Naive thymus-derived CD4-positive, alpha-beta T cell (primary cell): ENCODE results near the gene CYB5RL. TPM values are rescaled to one million over a fixed set of nuclear protein-coding genes. Genes with fewer than 3 reads are reported as not detected.
"Not testable (repeated sequence)": the region's sequence is repeated elsewhere in the genome, so short reads cannot be mapped to it uniquely, and the experiment has no call there.

Experiments used
- ATAC-seq: fragments of 150-1000 bp; cut with Tn5 transposase; 2 replicates; pipeline ENCODE4 v1.10.0; 2021; ENCODE audit warnings: mild to moderate bottlenecking, moderate library complexity
- CTCF ChIA-PET: fragments of 350-600 bp; sonication (Branson Sonifier 250); formaldehyde crosslinking; loops from one replicate; lab custom pipeline; 2021; ENCODE audit warnings: antibody characterized with exemption; lab: Charles Lee
- POLR2A ChIA-PET: fragments of 350-600 bp; sonication (Branson Sonifier 250); formaldehyde crosslinking; loops from one replicate; lab custom pipeline; 2021; ENCODE audit warnings: antibody characterized with exemption, inconsistent platforms; lab: Charles Lee
- DNase-seq, 9 donors: peaks; one replicate each; pipeline versions ENCODE4 v3.0.0 to v3.0.0-alpha.2; 2020 to 2022; ENCODE audit warnings: mixed read lengths in 1 of 9
- H3K27ac ChIP-seq: one replicate; pipeline ENCODE4 v1.7.0; 2013; ENCODE audit warnings: mild to moderate bottlenecking, low read depth, low read length, moderate library complexity
- H3K27me3 ChIP-seq, 2 donors: one replicate each; pipeline ENCODE4 v1.7.0; 2013; ENCODE audit warnings: low read length in 2 of 2, mild to moderate bottlenecking in 2 of 2, moderate library complexity in 2 of 2; ENCODE audit not compliant: control insufficient read depth in 2 of 2, insufficient read depth in 2 of 2
- H3K36me3 ChIP-seq, 3 experiments: 1 replicate in 2 of 3; 2 replicates in 1 of 3; pipeline ENCODE4 v1.7.0; 2013; ENCODE audit warnings: low read length in 3 of 3, mild to moderate bottlenecking in 3 of 3, moderate library complexity in 1 of 3; ENCODE audit not compliant: insufficient read depth in 3 of 3, control insufficient read depth in 2 of 3
- H3K4me1 ChIP-seq, 2 donors: one replicate each; pipeline ENCODE4 v1.7.0; 2013; ENCODE audit warnings: low read length in 2 of 2, mild to moderate bottlenecking in 2 of 2, moderate library complexity in 1 of 2; ENCODE audit not compliant: control insufficient read depth in 2 of 2, insufficient read depth in 2 of 2
- H3K4me3 ChIP-seq: 2 replicates; pipeline ENCODE4 v1.7.0; 2013; ENCODE audit warnings: mild to moderate bottlenecking, low read length
- H3K9me3 ChIP-seq, 3 experiments: 1 replicate in 2 of 3; 2 replicates in 1 of 3; pipeline ENCODE4 v1.7.0; 2013; ENCODE audit warnings: low read length in 3 of 3; ENCODE audit not compliant: control insufficient read depth in 2 of 3
- H3K27ac Mint-ChIP-seq, 9 donors: one replicate each; pipeline ENCODE4 v1.8.0; 2020 to 2022; ENCODE audit warnings: mixed read lengths in 9 of 9, mild to moderate bottlenecking in 8 of 9, moderate library complexity in 5 of 9, inconsistent platforms in 2 of 9
- H3K27me3 Mint-ChIP-seq, 5 donors: one replicate each; pipeline ENCODE4 v1.8.0; 2021 to 2022; ENCODE audit warnings: mixed read lengths in 5 of 5, mild to moderate bottlenecking in 1 of 5
- H3K36me3 Mint-ChIP-seq, 5 donors: one replicate each; pipeline ENCODE4 v1.8.0; 2020 to 2022; ENCODE audit warnings: mixed read lengths in 5 of 5, mild to moderate bottlenecking in 3 of 5, inconsistent platforms in 1 of 5
- H3K4me1 Mint-ChIP-seq, 7 donors: one replicate each; pipeline ENCODE4 v1.8.0; 2020 to 2022; ENCODE audit warnings: mixed read lengths in 7 of 7, mild to moderate bottlenecking in 3 of 7, inconsistent platforms in 1 of 7
- H3K4me3 Mint-ChIP-seq, 10 donors: one replicate each; pipeline ENCODE4 v1.8.0; 2020 to 2022; ENCODE audit warnings: mild to moderate bottlenecking in 10 of 10, mixed read lengths in 10 of 10, moderate library complexity in 6 of 10, inconsistent platforms in 2 of 10
- H3K9me3 Mint-ChIP-seq, 11 donors: one replicate each; pipeline ENCODE4 v1.8.0; 2020 to 2022; ENCODE audit warnings: mixed read lengths in 11 of 11, mild to moderate bottlenecking in 4 of 11, inconsistent platforms in 1 of 11, moderate library complexity in 1 of 11
- intact Hi-C, 2 donors: fragments of 100-400 bp; cut with micrococcal nuclease; formaldehyde crosslinking; loops; one replicate each; pipeline ENCODE4 v1.15.1; 2023
- polyA plus RNA-seq, 2 donors: library from polyadenylated mRNA; unstranded; fragments of 300-500 nt; fragmentation: Illumina TruSeq; gene quantifications; one replicate each; pipeline ENCODE4 v1.2.3, GENCODE V29; 2021
- total RNA-seq, 6 experiments: library from RNA in 5 of 6; stranded (reverse) in 5 of 6; gene quantifications; 1 replicate in 5 of 6; 2 replicates in 1 of 6; pipeline ENCODE4 v1.2.3 and lab custom pipeline; 2021 to 2026

Gene CYB5RL
- total and polyA plus RNA-seq, 7 experiments from 2014 or later = 3.4 to 13.5 (median 7.0) TPM

GRCh38 chr1:54238353-54239034, 38.7 kb upstream of the CYB5RL start:
- Mint-ChIP-seq H3K27ac (peak overlapping the region in 2 of 9 donors; percentile 48 to 69), H3K27me3 (no peaks in the 10 kb centered on the region), H3K4me1 (peaks cover 0 to 6% (median 0%) of the 10 kb centered on the region in 7 donors), H3K4me3 (no peak overlapping the region), H3K36me3 (peaks cover 12 to 42% (median 25%) of the 10 kb centered on the region in 5 donors), H3K9me3 (peaks cover 0 to 6% (median 0%) of the 10 kb centered on the region in 11 donors)
- no peak for DNase-seq
- Histone ChIP-seq H3K4me3 (no peak overlapping the region), H3K27me3 (no peaks in the 10 kb centered on the region), H3K36me3 (peaks cover 0 to 63% (median 19%) of the 10 kb centered on the region in 3 experiments), H3K4me1 (no peaks in the 10 kb centered on the region), H3K9me3 (no peaks in the 10 kb centered on the region), H3K27ac (no peak overlapping the region)
- CTCF ChIA-PET = no interaction called here
- POLR2A ChIA-PET = no interaction called here
- peak; percentile 78 for ATAC-seq
- intact Hi-C loops = no loop called here

GRCh38 chr1:54237586-54237985, 37.8 kb upstream of the CYB5RL start:
- peaks cover 0 to 6% (median 0%) of the 10 kb centered on the region in 7 donors for H3K4me1 Mint-ChIP-seq
- H3K9me3 Mint-ChIP-seq = peaks cover 0 to 6% (median 0%) of the 10 kb centered on the region in 11 donors
- DNase-seq (no peak), ATAC-seq (no peak)
- ChIA-PET CTCF (interaction anchor here (1.1 kb wide), 1 partner anchor 252 kb away, joined by 4 read pairs; no protein-coding TSS in a partner anchor), POLR2A (no interaction called here)
- peaks cover 12 to 39% (median 24%) of the 10 kb centered on the region in 5 donors for H3K36me3 Mint-ChIP-seq
- peak overlapping the region in 3 of 9 donors; percentile 28 to 72 (median 31) for H3K27ac Mint-ChIP-seq
- peaks cover 0 to 54% (median 19%) of the 10 kb centered on the region in 3 experiments for H3K36me3 ChIP-seq
- no peak overlapping the region for H3K4me3 Mint-ChIP-seq
- no peaks in the 10 kb centered on the region for H3K27me3 Mint-ChIP-seq
- no peaks in the 10 kb centered on the region for H3K9me3 ChIP-seq
- no peaks in the 10 kb centered on the region for H3K4me1 ChIP-seq
- no peak overlapping the region for H3K4me3 ChIP-seq
- no peak overlapping the region for H3K27ac ChIP-seq
- intact Hi-C loops = no loop called here
- no peaks in the 10 kb centered on the region for H3K27me3 ChIP-seq

GRCh38 chr1:54234284-54234683, 34.5 kb upstream of the CYB5RL start:
- Histone ChIP-seq H3K9me3 (no peaks in the 10 kb centered on the region), H3K4me1 (peaks cover 0 to 5% of the 10 kb centered on the region in 2 donors), H3K36me3 (peaks cover 0 to 37% (median 9%) of the 10 kb centered on the region in 3 experiments), H3K27me3 (no peaks in the 10 kb centered on the region), H3K27ac (no peak overlapping the region), H3K4me3 (no peak overlapping the region)
- CTCF ChIA-PET = no interaction called here
- intact Hi-C loops = no loop called here
- H3K9me3 Mint-ChIP-seq = peaks cover 0 to 6% (median 0%) of the 10 kb centered on the region in 11 donors
- POLR2A ChIA-PET = no interaction called here
- peaks cover 0 to 19% (median 6%) of the 10 kb centered on the region in 7 donors for H3K4me1 Mint-ChIP-seq
- H3K4me3 Mint-ChIP-seq = no peak overlapping the region
- no peak for DNase-seq
- H3K36me3 Mint-ChIP-seq = peaks cover 12 to 38% (median 24%) of the 10 kb centered on the region in 5 donors
- H3K27me3 Mint-ChIP-seq = no peaks in the 10 kb centered on the region
- ATAC-seq = no peak
- no peak overlapping the region for H3K27ac Mint-ChIP-seq

GRCh38 chr1:54233196-54233595, 33.4 kb upstream of the CYB5RL start:
- Mint-ChIP-seq H3K4me1 (peaks cover 0 to 25% (median 6%) of the 10 kb centered on the region in 7 donors), H3K36me3 (peaks cover 12 to 32% (median 25%) of the 10 kb centered on the region in 5 donors)
- H3K27ac Mint-ChIP-seq, H3K27me3 Mint-ChIP-seq, POLR2A ChIA-PET, H3K4me1 ChIP-seq, DNase-seq, H3K9me3 Mint-ChIP-seq, H3K9me3 ChIP-seq, intact Hi-C loops, H3K4me3 ChIP-seq, H3K27me3 ChIP-seq, ATAC-seq, CTCF ChIA-PET, H3K27ac ChIP-seq, H3K4me3 Mint-ChIP-seq: not testable (repeated sequence)
- H3K36me3 ChIP-seq = peaks cover 0 to 37% (median under 1%) of the 10 kb centered on the region in 3 experiments

GRCh38 chr1:54230507-54231339, 30.9 kb upstream of the CYB5RL start:
- H3K27ac Mint-ChIP-seq = peak overlapping the region in 7 of 9 donors; percentile 28 to 81 (median 70)
- Histone ChIP-seq H3K4me3 (no peak overlapping the region), H3K9me3 (no peaks in the 10 kb centered on the region), H3K4me1 (peaks cover 0 to 5% of the 10 kb centered on the region in 2 donors), H3K27me3 (no peaks in the 10 kb centered on the region), H3K27ac (no peak overlapping the region), H3K36me3 (peaks cover 0 to 26% (median 0%) of the 10 kb centered on the region in 3 experiments)
- ATAC-seq (peak; percentile 53), DNase-seq (peak in 1 of 9 donors; percentile 63)
- CTCF ChIA-PET = no interaction called here
- H3K4me1 Mint-ChIP-seq = peaks cover 0 to 24% (median 6%) of the 10 kb centered on the region in 7 donors
- peaks cover 0 to 6% (median 0%) of the 10 kb centered on the region in 11 donors for H3K9me3 Mint-ChIP-seq
- H3K36me3 Mint-ChIP-seq = peaks cover 4 to 16% (median 13%) of the 10 kb centered on the region in 5 donors
- no peaks in the 10 kb centered on the region for H3K27me3 Mint-ChIP-seq
- POLR2A ChIA-PET = no interaction called here
- intact Hi-C loops = no loop called here
- H3K4me3 Mint-ChIP-seq = peak overlapping the region in 1 of 10 donors; percentile 46

GRCh38 chr1:54229281-54229891, 29.6 kb upstream of the CYB5RL start:
- peaks cover 0 to 1% (median 0%) of the 10 kb centered on the region in 11 donors for H3K9me3 Mint-ChIP-seq
- no peak overlapping the region for H3K27ac ChIP-seq
- H3K4me1 Mint-ChIP-seq = peaks cover 0 to 24% (median 11%) of the 10 kb centered on the region in 7 donors
- no peak overlapping the region for H3K4me3 ChIP-seq
- DNase-seq (peak in 1 of 9 donors; percentile 54), ATAC-seq (peak; percentile 39)
- ChIA-PET POLR2A (no interaction called here), CTCF (interaction anchor here (0.6 kb wide), 1 partner anchor 450 kb away, joined by 3 read pairs; no protein-coding TSS in a partner anchor)
- peaks cover 4 to 14% (median 11%) of the 10 kb centered on the region in 5 donors for H3K36me3 Mint-ChIP-seq
- peak overlapping the region in 1 of 10 donors; percentile 73 for H3K4me3 Mint-ChIP-seq
- peaks cover 0 to 26% (median 0%) of the 10 kb centered on the region in 3 experiments for H3K36me3 ChIP-seq
- intact Hi-C loops = no loop called here
- no peaks in the 10 kb centered on the region for H3K27me3 Mint-ChIP-seq
- H3K27ac Mint-ChIP-seq = peak overlapping the region in 6 of 9 donors; percentile 19 to 84 (median 59)
- H3K4me1 ChIP-seq = peaks cover 0 to 5% of the 10 kb centered on the region in 2 donors
- no peaks in the 10 kb centered on the region for H3K27me3 ChIP-seq
- no peaks in the 10 kb centered on the region for H3K9me3 ChIP-seq
